Dendritic cell treated with granulocyte-macrophage colony-stimulating factor and Interleukin-4, amounts not matched to agents 40 ng/mL and 50 ng/mL, for 4 days (primary cell): Measurements from ENCODE around the gene STIM2.

Source experiments
- H3K27ac Mint-ChIP-seq: one replicate; pipeline ENCODE4 v1.8.0; 2022; ENCODE audit warnings: mild to moderate bottlenecking, mixed read lengths
- H3K27me3 Mint-ChIP-seq: one replicate; pipeline ENCODE4 v1.8.0; 2022; ENCODE audit warnings: mild to moderate bottlenecking, mixed read lengths
- H3K36me3 Mint-ChIP-seq: one replicate; pipeline ENCODE4 v1.8.0; 2022; ENCODE audit warnings: low read depth, mixed read lengths
- H3K4me1 Mint-ChIP-seq: one replicate; pipeline ENCODE4 v1.8.0; 2022; ENCODE audit warnings: low read depth, mixed read lengths
- H3K4me3 Mint-ChIP-seq: one replicate; pipeline ENCODE4 v1.8.0; 2022; ENCODE audit warnings: mild to moderate bottlenecking, moderate library complexity, mixed read lengths
- H3K9me3 Mint-ChIP-seq: one replicate; pipeline ENCODE4 v1.8.0; 2022; ENCODE audit warnings: mixed read lengths
- intact Hi-C: fragments of 100-400 bp; cut with micrococcal nuclease; formaldehyde crosslinking; loops from one replicate; pipeline ENCODE4 v1.15.0; 2022

STIM2 gene

GRCh38 chr4:26851129-26851528 is 9.5 kb upstream of the STIM2 start:
- H3K4me3 Mint-ChIP-seq = no peak overlapping the region
- H3K4me1 Mint-ChIP-seq = peaks cover 11% of the 10 kb centered on the region
- intact Hi-C loops = loop anchor here (10.0 kb wide), 1 partner anchor 106 kb away; no protein-coding TSS in a partner anchor
- H3K36me3 Mint-ChIP-seq = no peaks in the 10 kb centered on the region
- H3K27ac Mint-ChIP-seq = peak overlapping the region; percentile 25
- peaks cover 2% of the 10 kb centered on the region for H3K27me3 Mint-ChIP-seq
- no peaks in the 10 kb centered on the region for H3K9me3 Mint-ChIP-seq

GRCh38 chr4:26854701-26855100 is 5.9 kb upstream of the STIM2 start:
- Mint-ChIP-seq H3K27me3 (peaks cover 2% of the 10 kb centered on the region), H3K27ac (no peak overlapping the region), H3K4me1 (peaks cover 41% of the 10 kb centered on the region), H3K9me3 (no peaks in the 10 kb centered on the region), H3K4me3 (no peak overlapping the region), H3K36me3 (peaks cover 12% of the 10 kb centered on the region)
- intact Hi-C loops = loop anchor here (10.0 kb wide), 1 partner anchor 110 kb away; no protein-coding TSS in a partner anchor

GRCh38 chr4:26856906-26857277 is 3.7 kb upstream of the STIM2 start:
- H3K9me3 Mint-ChIP-seq = no peaks in the 10 kb centered on the region
- peaks cover 2% of the 10 kb centered on the region for H3K27me3 Mint-ChIP-seq
- H3K27ac Mint-ChIP-seq = peak overlapping the region; percentile 86

GRCh38 chr4:26857278-26858034 is 3.2 kb upstream of the STIM2 start:
- H3K27me3 Mint-ChIP-seq = peaks cover 2% of the 10 kb centered on the region
- peak overlapping the region; percentile 78 for H3K4me3 Mint-ChIP-seq
- intact Hi-C loops = loop anchor here (10.0 kb wide), 1 partner anchor 113 kb away; no protein-coding TSS in a partner anchor
- H3K27ac Mint-ChIP-seq = peak overlapping the region; percentile 86
- peaks cover 29% of the 10 kb centered on the region for H3K36me3 Mint-ChIP-seq
- peaks cover 40% of the 10 kb centered on the region for H3K4me1 Mint-ChIP-seq
- no peaks in the 10 kb centered on the region for H3K9me3 Mint-ChIP-seq

More at GRCh38 chr4:26856906-26857277, 3.7 kb upstream of the STIM2 start:
- Mint-ChIP-seq H3K4me1 (peaks cover 38% of the 10 kb centered on the region), H3K36me3 (peaks cover 27% of the 10 kb centered on the region), H3K4me3 (peak overlapping the region; percentile 78)
- intact Hi-C loops = loop anchor here (10.0 kb wide), 1 partner anchor 112 kb away; no protein-coding TSS in a partner anchor

- no peaks in the 10 kb centered on the region for H3K27me3 Mint-ChIP-seq
- H3K9me3 Mint-ChIP-seq = no peaks in the 10 kb centered on the region
- peaks cover 29% of the 10 kb centered on the region for H3K36me3 Mint-ChIP-seq
- peaks cover 44% of the 10 kb centered on the region for H3K4me1 Mint-ChIP-seq
- H3K27ac Mint-ChIP-seq = peak overlapping the region; percentile 86
- intact Hi-C loops = loop anchor here (10.0 kb wide), 1 partner anchor 113 kb away; no protein-coding TSS in a partner anchor
- H3K4me3 Mint-ChIP-seq = peak overlapping the region; percentile 78
Observed at GRCh38 chr4:26858035-26858918, 2.4 kb upstream of the STIM2 start.

- peaks cover 50% of the 10 kb centered on the region for H3K4me1 Mint-ChIP-seq
- intact Hi-C loops = loop anchor here (10.0 kb wide), 1 partner anchor 114 kb away; no protein-coding TSS in a partner anchor
Observed at GRCh38 chr4:26858947-26859401, 1.7 kb upstream of the STIM2 start.

GRCh38 chr4:26859762-26860156 is 882 bp upstream of the STIM2 start:
- Mint-ChIP-seq H3K9me3 (no peaks in the 10 kb centered on the region), H3K27ac (peak overlapping the region; percentile 94), H3K27me3 (no peaks in the 10 kb centered on the region), H3K4me3 (peak overlapping the region; percentile 86), H3K36me3 (peaks cover 29% of the 10 kb centered on the region), H3K4me1 (peaks cover 50% of the 10 kb centered on the region)
- intact Hi-C loops = loop anchor here (5.0 to 10.0 kb wide), 4 partner anchors 43 to 148 kb away; no protein-coding TSS in a partner anchor

More at GRCh38 chr4:26858947-26859401, 1.7 kb upstream of the STIM2 start:
- Mint-ChIP-seq H3K27me3 (no peaks in the 10 kb centered on the region), H3K27ac (no peak overlapping the region), H3K36me3 (peaks cover 29% of the 10 kb centered on the region), H3K9me3 (no peaks in the 10 kb centered on the region), H3K4me3 (peak overlapping the region; percentile 78)

GRCh38 chr4:26860922-26861433 is 337 bp downstream of the STIM2 start:
- intact Hi-C loops = loop anchor here (5.0 kb wide), 3 partner anchors 41 to 146 kb away; no protein-coding TSS in a partner anchor
- no peaks in the 10 kb centered on the region for H3K27me3 Mint-ChIP-seq
- peaks cover 56% of the 10 kb centered on the region for H3K4me1 Mint-ChIP-seq
- H3K36me3 Mint-ChIP-seq = peaks cover 29% of the 10 kb centered on the region
- H3K4me3 Mint-ChIP-seq = peak overlapping the region; percentile 86
- peak overlapping the region; percentile 94 for H3K27ac Mint-ChIP-seq
- H3K9me3 Mint-ChIP-seq = no peaks in the 10 kb centered on the region

GRCh38 chr4:26861434-26862186 is 969 bp downstream of the STIM2 start:
- peaks cover 58% of the 10 kb centered on the region for H3K4me1 Mint-ChIP-seq
- intact Hi-C loops = loop anchor here (5.0 kb wide), 3 partner anchors 41 to 146 kb away; no protein-coding TSS in a partner anchor
- H3K27me3 Mint-ChIP-seq = no peaks in the 10 kb centered on the region
- peak overlapping the region; percentile 86 for H3K4me3 Mint-ChIP-seq
- no peaks in the 10 kb centered on the region for H3K9me3 Mint-ChIP-seq
- peaks cover 29% of the 10 kb centered on the region for H3K36me3 Mint-ChIP-seq
- H3K27ac Mint-ChIP-seq = peak overlapping the region; percentile 94

- intact Hi-C loops = loop anchor here (5.0 kb wide), 3 partner anchors 40 to 145 kb away; no protein-coding TSS in a partner anchor
- Mint-ChIP-seq H3K4me1 (peaks cover 57% of the 10 kb centered on the region), H3K36me3 (peaks cover 27% of the 10 kb centered on the region), H3K27me3 (no peaks in the 10 kb centered on the region), H3K27ac (peak overlapping the region; percentile 94), H3K9me3 (no peaks in the 10 kb centered on the region), H3K4me3 (peak overlapping the region; percentile 69)
Observed at GRCh38 chr4:26862381-26862915, 1.8 kb downstream of the STIM2 start.

- H3K27ac Mint-ChIP-seq = no peak overlapping the region
Observed at GRCh38 chr4:26863512-26863911, 2.9 kb downstream of the STIM2 start.

GRCh38 chr4:26864899-26865298 is 4.3 kb downstream of the STIM2 start:
- Mint-ChIP-seq H3K27ac (peak overlapping the region; percentile 72), H3K9me3 (no peaks in the 10 kb centered on the region), H3K36me3 (peaks cover 27% of the 10 kb centered on the region), H3K27me3 (no peaks in the 10 kb centered on the region), H3K4me1 (peaks cover 56% of the 10 kb centered on the region), H3K4me3 (peak overlapping the region; percentile 4)
- intact Hi-C loops = loop anchor here (2.0 to 5.0 kb wide), 4 partner anchors 20 to 142 kb away; no protein-coding TSS in a partner anchor

More at GRCh38 chr4:26863512-26863911, 2.9 kb downstream of the STIM2 start:
- intact Hi-C loops = loop anchor here (5.0 kb wide), 3 partner anchors 39 to 144 kb away; no protein-coding TSS in a partner anchor
- peaks cover 60% of the 10 kb centered on the region for H3K4me1 Mint-ChIP-seq
- peak overlapping the region; percentile 46 for H3K4me3 Mint-ChIP-seq
- H3K36me3 Mint-ChIP-seq = peaks cover 17% of the 10 kb centered on the region
- no peaks in the 10 kb centered on the region for H3K27me3 Mint-ChIP-seq
- H3K9me3 Mint-ChIP-seq = no peaks in the 10 kb centered on the region
